Measurements from ENCODE around the gene TTC17. TPM values are rescaled to one million over a fixed set of nuclear protein-coding genes. Genes with fewer than 3 reads are reported as not detected.

The TTC17 gene
- total and polyA plus RNA-seq, 9 of the 15 experiments (the other 6 are each of a cell fraction or from before 2014, with no cell fraction given), result 19.7 to 99.1 (median 53.3) TPM

- in situ Hi-C loops (cut with MboI), result no loop called here
- FAIRE-seq, result no peak
- BruUV-seq (replicated peaks), result TSS peak; percentile 89
- TF ChIP-seq TEAD4 (IDR thresholded peaks at IDR 0.05; ENCODE audit: low read length), result 0 out of 2 replicates have a peak, but pooled peaks have one; percentile 17
- TF ChIP-seq TEAD4 (CRISPR knock-in tag; IDR thresholded peaks at IDR 0.05; ENCODE audit: borderline replicate concordance), result no peak
- no peak for TF ChIP-seq HDAC3 (IDR thresholded peaks at IDR 0.05; ENCODE audit: borderline replicate concordance, partially characterized antibody)
- peak; percentile 51 to 64; a peak in 3 of 4 replicates for TF ChIP-seq MNT (conservative IDR thresholded peaks at IDR 0.05)
- no peak for TF ChIP-seq YBX1 (IDR thresholded peaks at IDR 0.05)
- TF ChIP-seq ZNF174 (CRISPR knock-in tag; IDR thresholded peaks at IDR 0.05), result no peak
- no peak for TF ChIP-seq NR4A1 (CRISPR knock-in tag; IDR thresholded peaks at IDR 0.05)
- TF ChIP-seq NR4A1 (tag; IDR thresholded peaks at IDR 0.05), result no peak
- no peak for TF ChIP-seq ZBED1 (IDR thresholded peaks at IDR 0.05)
- TF ChIP-seq E2F1 (CRISPR knock-in tag; IDR thresholded peaks at IDR 0.05), result 0 out of 2 replicates have a peak, but pooled peaks have one; percentile 73
- no peak for TF ChIP-seq FOXA3 (CRISPR knock-in tag; conservative IDR thresholded peaks at IDR 0.05 in 1 of 2, IDR thresholded peaks at IDR 0.05 in 1 of 2)
- no peak for TF ChIP-seq ZNF696 (CRISPR knock-in tag; conservative IDR thresholded peaks at IDR 0.05)
- 0 out of 2 replicates have a peak, but pooled peaks have one; percentile 30 for TF ChIP-seq FOSL1 (tag; conservative IDR thresholded peaks at IDR 0.05)
- no peak for TF ChIP-seq CHD2 (IDR thresholded peaks at IDR 0.05; ENCODE audit: low read depth, low read length)
- no peak for TF ChIP-seq BRF1 (IDR thresholded peaks at IDR 0.05; ENCODE audit: borderline replicate concordance, extremely low read depth, insufficient read length)
- no peak for TF ChIP-seq LEF1 (IDR thresholded peaks at IDR 0.05)
- no peak for TF ChIP-seq DACH1 (IDR thresholded peaks at IDR 0.05; ENCODE audit: partially characterized antibody)
- TF ChIP-seq CBX1 (IDR thresholded peaks at IDR 0.05; ENCODE audit: low read depth), result no peak
- no peak for TF ChIP-seq FOXO4 (CRISPR knock-in tag; IDR thresholded peaks at IDR 0.05)
- TF ChIP-seq ZNF263 (CRISPR knock-in tag; IDR thresholded peaks at IDR 0.05; ENCODE audit: borderline replicate concordance), result no peak
Observed at GRCh38 chr11:43358279-43358800, 380 bp upstream of the TTC17 start.

More at GRCh38 chr11:43358279-43358800, 380 bp upstream of the TTC17 start:
- Histone ChIP-seq H3K9ac (ENCODE audit: insufficient read depth in 1 of 2, low read depth in 2 of 2, low read length in 2 of 2) (peak overlapping the region; percentile 90 to 99), H3K4me2 (ENCODE audit: insufficient read depth, low read length) (peak overlapping the region; percentile 97), H3K36me3 (ENCODE audit: control insufficient read depth, insufficient read depth, low read length) (peaks cover 20% of the 10 kb centered on the region), H2AFZ (ENCODE audit: low read depth, low read length) (peak overlapping the region; percentile 97), H3K4me1 (replicated peaks in 1 of 2; ENCODE audit: control insufficient read depth in 2 of 2, insufficient read depth in 2 of 2, low read length in 2 of 2) (peaks cover 0 to 13% of the 10 kb centered on the region in 2 experiments; a peak in 2 of 5 replicates), H4K20me1 (replicated peaks; ENCODE audit: control insufficient read depth, insufficient read depth, low read length) (no peaks in the 10 kb centered on the region; the same call in 1 of the 2 replicates), H3K79me2 (ENCODE audit: control insufficient read depth, insufficient read depth, low read length) (peaks cover 54% of the 10 kb centered on the region), H3K9me3 (replicated peaks; ENCODE audit: control insufficient read depth, insufficient read depth, low read depth, low read length) (no peaks in the 10 kb centered on the region), H3K27ac (ENCODE audit: extremely low read depth, low read depth, low read length) (peak overlapping the region; percentile 90), H3K9me1 (ENCODE audit: control insufficient read depth, insufficient read depth, low read length) (no peaks in the 10 kb centered on the region), H3K27me3 (ENCODE audit: control insufficient read depth in 2 of 2, insufficient read depth in 2 of 2, low read length in 2 of 2) (no peaks in the 10 kb centered on the region), H3K4me3 (peak overlapping the region; percentile 97)
- POLR2A ChIA-PET, result interaction anchor here (0.8 to 2.5 kb wide), 12 partner anchors 9 to 60 kb away, joined by 3 to 19 read pairs (median 4); partner anchors contain the start of gene API5
- ATAC-seq (peak; percentile 6; the same call in 1 of the 3 replicates), DNase-seq (ENCODE audit: extremely low read depth in 1 of 4, low spot score in 3 of 4) (peak in 1 of 4 experiments; percentile 23)
- intact Hi-C loops (cut with micrococcal nuclease), result no loop called here
- WGBS (ENCODE audit: insufficient coverage, low coverage, missing lambda C conversion rate), result 2% methylated on average over 16 of the region's 16 CpGs
- CTCF ChIA-PET (ENCODE audit: low intra/inter-chr PET ratio), result no interaction called here

All from K562 (cell line).